ENCODE results near the gene GNPTG.

The GNPTG gene

GRCh38 chr16:1311738-1312466 lies 39.8 kb upstream of the GNPTG start:
- peaks cover 35% of the 10 kb centered on the region for H3K4me1 ChIP-seq (ENCODE audit: control insufficient read depth, insufficient read depth, low read length)

GRCh38 chr16:1312467-1312816 lies 39.3 kb upstream of the GNPTG start:
- Histone ChIP-seq H3K4me3 (ENCODE audit: low read length in 2 of 2) (peak overlapping the region in 1 of 2 donors; percentile 88), H3K27ac (ENCODE audit: low read length) (no peak overlapping the region), H3K9ac (ENCODE audit: low read length in 2 of 2) (no peak overlapping the region), H3K9me3 (ENCODE audit: control insufficient read depth in 2 of 2, low read length in 2 of 2) (no peaks in the 10 kb centered on the region), H3K27me3 (ENCODE audit: control insufficient read depth in 1 of 2, insufficient read depth in 2 of 2, low read length in 2 of 2) (no peaks in the 10 kb centered on the region), H3K4me1 (ENCODE audit: control insufficient read depth, insufficient read depth, low read length) (peaks cover 35% of the 10 kb centered on the region), H3K36me3 (ENCODE audit: control insufficient read depth in 2 of 2, insufficient read depth in 2 of 2, low read length in 2 of 2) (peaks cover 22 to 31% of the 10 kb centered on the region in 2 donors)

More at GRCh38 chr16:1311738-1312466, 39.8 kb upstream of the GNPTG start:
- Histone ChIP-seq H3K4me3 (ENCODE audit: low read length in 2 of 2) (peak overlapping the region; percentile 78 to 88), H3K9ac (ENCODE audit: low read length in 2 of 2) (peak overlapping the region; percentile 74 to 77), H3K36me3 (ENCODE audit: control insufficient read depth in 2 of 2, insufficient read depth in 2 of 2, low read length in 2 of 2) (peaks cover 18 to 27% of the 10 kb centered on the region in 2 donors), H3K27ac (ENCODE audit: low read length) (no peak overlapping the region), H3K27me3 (ENCODE audit: control insufficient read depth in 1 of 2, insufficient read depth in 2 of 2, low read length in 2 of 2) (no peaks in the 10 kb centered on the region), H3K9me3 (ENCODE audit: control insufficient read depth in 2 of 2, low read length in 2 of 2) (no peaks in the 10 kb centered on the region)

GRCh38 chr16:1312903-1313302 lies 38.8 kb upstream of the GNPTG start:
- Histone ChIP-seq H3K4me3 (ENCODE audit: low read length in 2 of 2) (no peak overlapping the region), H3K4me1 (ENCODE audit: control insufficient read depth, insufficient read depth, low read length) (peaks cover 35% of the 10 kb centered on the region), H3K9me3 (ENCODE audit: control insufficient read depth in 2 of 2, low read length in 2 of 2) (no peaks in the 10 kb centered on the region), H3K27ac (ENCODE audit: low read length) (no peak overlapping the region), H3K27me3 (ENCODE audit: control insufficient read depth in 1 of 2, insufficient read depth in 2 of 2, low read length in 2 of 2) (no peaks in the 10 kb centered on the region), H3K9ac (ENCODE audit: low read length in 2 of 2) (no peak overlapping the region), H3K36me3 (ENCODE audit: control insufficient read depth in 2 of 2, insufficient read depth in 2 of 2, low read length in 2 of 2) (peaks cover 25 to 35% of the 10 kb centered on the region in 2 donors)

GRCh38 chr16:1313721-1314369 lies 37.9 kb upstream of the GNPTG start:
- Histone ChIP-seq H3K4me1 (ENCODE audit: control insufficient read depth, insufficient read depth, low read length) (peaks cover 35% of the 10 kb centered on the region), H3K4me3 (ENCODE audit: low read length in 2 of 2) (no peak overlapping the region), H3K9me3 (ENCODE audit: control insufficient read depth in 2 of 2, low read length in 2 of 2) (no peaks in the 10 kb centered on the region), H3K9ac (ENCODE audit: low read length in 2 of 2) (no peak overlapping the region), H3K27ac (ENCODE audit: low read length) (no peak overlapping the region), H3K27me3 (ENCODE audit: control insufficient read depth in 1 of 2, insufficient read depth in 2 of 2, low read length in 2 of 2) (no peaks in the 10 kb centered on the region), H3K36me3 (ENCODE audit: control insufficient read depth in 2 of 2, insufficient read depth in 2 of 2, low read length in 2 of 2) (peaks cover 34 to 43% of the 10 kb centered on the region in 2 donors)

GRCh38 chr16:1314399-1315068 lies 37.2 kb upstream of the GNPTG start:
- no peak overlapping the region for H3K9ac ChIP-seq (ENCODE audit: low read length in 2 of 2)
- no peak overlapping the region for H3K27ac ChIP-seq (ENCODE audit: low read length)
- no peaks in the 10 kb centered on the region for H3K27me3 ChIP-seq (ENCODE audit: control insufficient read depth in 1 of 2, insufficient read depth in 2 of 2, low read length in 2 of 2)
- H3K36me3 ChIP-seq (ENCODE audit: control insufficient read depth in 2 of 2, insufficient read depth in 2 of 2, low read length in 2 of 2), result peaks cover 41 to 50% of the 10 kb centered on the region in 2 donors
- H3K9me3 ChIP-seq (ENCODE audit: control insufficient read depth in 2 of 2, low read length in 2 of 2), result no peaks in the 10 kb centered on the region
- peaks cover 35% of the 10 kb centered on the region for H3K4me1 ChIP-seq (ENCODE audit: control insufficient read depth, insufficient read depth, low read length)
- H3K4me3 ChIP-seq (ENCODE audit: low read length in 2 of 2), result no peak overlapping the region

GRCh38 chr16:1315081-1316032 lies 36.4 kb upstream of the GNPTG start:
- peaks cover 49 to 59% of the 10 kb centered on the region in 2 donors for H3K36me3 ChIP-seq (ENCODE audit: control insufficient read depth in 2 of 2, insufficient read depth in 2 of 2, low read length in 2 of 2)
- H3K27me3 ChIP-seq (ENCODE audit: control insufficient read depth in 1 of 2, insufficient read depth in 2 of 2, low read length in 2 of 2), result no peaks in the 10 kb centered on the region
- H3K27ac ChIP-seq (ENCODE audit: low read length), result no peak overlapping the region
- no peak overlapping the region for H3K4me3 ChIP-seq (ENCODE audit: low read length in 2 of 2)
- H3K9me3 ChIP-seq (ENCODE audit: control insufficient read depth in 2 of 2, low read length in 2 of 2), result no peaks in the 10 kb centered on the region
- no peak overlapping the region for H3K9ac ChIP-seq (ENCODE audit: low read length in 2 of 2)
- peaks cover 35% of the 10 kb centered on the region for H3K4me1 ChIP-seq (ENCODE audit: control insufficient read depth, insufficient read depth, low read length)

GRCh38 chr16:1316033-1316405 lies 35.7 kb upstream of the GNPTG start:
- Histone ChIP-seq H3K9ac (ENCODE audit: low read length in 2 of 2) (no peak overlapping the region), H3K4me1 (ENCODE audit: control insufficient read depth, insufficient read depth, low read length) (peaks cover 29% of the 10 kb centered on the region), H3K4me3 (ENCODE audit: low read length in 2 of 2) (no peak overlapping the region), H3K27me3 (ENCODE audit: control insufficient read depth in 1 of 2, insufficient read depth in 2 of 2, low read length in 2 of 2) (no peaks in the 10 kb centered on the region), H3K27ac (ENCODE audit: low read length) (no peak overlapping the region), H3K9me3 (ENCODE audit: control insufficient read depth in 2 of 2, low read length in 2 of 2) (no peaks in the 10 kb centered on the region), H3K36me3 (ENCODE audit: control insufficient read depth in 2 of 2, insufficient read depth in 2 of 2, low read length in 2 of 2) (peaks cover 55 to 65% of the 10 kb centered on the region in 2 donors)

- peaks cover 13% of the 10 kb centered on the region for H3K4me1 ChIP-seq (ENCODE audit: control insufficient read depth, insufficient read depth, low read length)
- peaks cover 55 to 66% of the 10 kb centered on the region in 2 donors for H3K36me3 ChIP-seq (ENCODE audit: control insufficient read depth in 2 of 2, insufficient read depth in 2 of 2, low read length in 2 of 2)
- no peak overlapping the region for H3K4me3 ChIP-seq (ENCODE audit: low read length in 2 of 2)
- no peak overlapping the region for H3K9ac ChIP-seq (ENCODE audit: low read length in 2 of 2)
- H3K9me3 ChIP-seq (ENCODE audit: control insufficient read depth in 2 of 2, low read length in 2 of 2), result no peaks in the 10 kb centered on the region
- H3K27me3 ChIP-seq (ENCODE audit: control insufficient read depth in 1 of 2, insufficient read depth in 2 of 2, low read length in 2 of 2), result no peaks in the 10 kb centered on the region
- no peak overlapping the region for H3K27ac ChIP-seq (ENCODE audit: low read length)
These were observed 34.1 kb upstream of the GNPTG start for GRCh38 chr16:1317479-1318267.

GRCh38 chr16:1318268-1318545 lies 33.5 kb upstream of the GNPTG start:
- Histone ChIP-seq H3K4me3 (ENCODE audit: low read length in 2 of 2) (no peak overlapping the region), H3K9ac (ENCODE audit: low read length in 2 of 2) (no peak overlapping the region), H3K9me3 (ENCODE audit: control insufficient read depth in 2 of 2, low read length in 2 of 2) (no peaks in the 10 kb centered on the region), H3K4me1 (ENCODE audit: control insufficient read depth, insufficient read depth, low read length) (peaks cover 7% of the 10 kb centered on the region), H3K27ac (ENCODE audit: low read length) (no peak overlapping the region), H3K27me3 (ENCODE audit: control insufficient read depth in 1 of 2, insufficient read depth in 2 of 2, low read length in 2 of 2) (no peaks in the 10 kb centered on the region), H3K36me3 (ENCODE audit: control insufficient read depth in 2 of 2, insufficient read depth in 2 of 2, low read length in 2 of 2) (peaks cover 56 to 64% of the 10 kb centered on the region in 2 donors)

- Histone ChIP-seq H3K4me1 (ENCODE audit: control insufficient read depth, insufficient read depth, low read length) (peaks cover under 1% of the 10 kb centered on the region), H3K27ac (ENCODE audit: low read length) (no peak overlapping the region), H3K9ac (ENCODE audit: low read length in 2 of 2) (no peak overlapping the region), H3K4me3 (ENCODE audit: low read length in 2 of 2) (no peak overlapping the region), H3K9me3 (ENCODE audit: control insufficient read depth in 2 of 2, low read length in 2 of 2) (no peaks in the 10 kb centered on the region), H3K36me3 (ENCODE audit: control insufficient read depth in 2 of 2, insufficient read depth in 2 of 2, low read length in 2 of 2) (peaks cover 60 to 66% of the 10 kb centered on the region in 2 donors), H3K27me3 (ENCODE audit: control insufficient read depth in 1 of 2, insufficient read depth in 2 of 2, low read length in 2 of 2) (no peaks in the 10 kb centered on the region)
These were observed 32.7 kb upstream of the GNPTG start for GRCh38 chr16:1319041-1319440.
